Suprapubic skin (tissue), 4 donors: ENCODE results near the gene MCM3. TPM values are rescaled to one million over a fixed set of nuclear protein-coding genes. Genes with fewer than 3 reads are reported as not detected.

Experiments
- DNase-seq, 2 donors: peaks; one replicate each; pipeline ENCODE4 v3.0.0-alpha.2; 2019; ENCODE audit warnings: low spot score in 2 of 2
- H3K27ac ChIP-seq: fragments of 200-600 bp; sonication (generic); one replicate; pipeline ENCODE4 v1.5.1; 2019
- H3K27me3 ChIP-seq: fragments of 200-600 bp; sonication (generic); one replicate; pipeline ENCODE4 v1.5.1; 2019
- H3K36me3 ChIP-seq: fragments of 200-600 bp; sonication (generic); one replicate; pipeline ENCODE4 v1.5.1; 2019
- H3K4me1 ChIP-seq: fragments of 200-600 bp; sonication (generic); one replicate; pipeline ENCODE4 v1.5.1; 2019
- H3K4me3 ChIP-seq: fragments of 200-600 bp; sonication (generic); one replicate; pipeline ENCODE4 v1.5.1; 2019; ENCODE audit warnings: mild to moderate bottlenecking
- H3K9me3 ChIP-seq: fragments of 200-600 bp; sonication (generic); one replicate; pipeline ENCODE4 v1.5.1; 2019
- EP300 ChIP-seq: sonication (generic); formaldehyde crosslinking; IDR thresholded peaks from one replicate; pipeline ENCODE4 v1.6.1; 2017; ENCODE audit warnings: antibody characterized with exemption
- POLR2A ChIP-seq, 2 donors: fragments of 450-650 bp; IDR thresholded peaks; one replicate each; pipeline ENCODE4 v1.6.1; 2017; ENCODE audit warnings: antibody characterized with exemption in 2 of 2, mild to moderate bottlenecking in 2 of 2, moderate library complexity in 2 of 2
- POLR2AphosphoS5 ChIP-seq, 3 donors: sonication (generic); formaldehyde crosslinking; IDR thresholded peaks; one replicate each; pipeline ENCODE4 v1.6.1; 2017; ENCODE audit warnings: antibody characterized with exemption in 3 of 3
- WGBS: methylation state at CpG from one replicate; pipeline ENCODE4 v1.1.5; 2018; 5-methylcytosine and 5-hydroxymethylcytosine counted together
- total RNA-seq, 4 donors: library from RNA; depleted of rRNA; stranded (reverse); fragments of >200 nt; gene quantifications; one replicate each; pipeline ENCODE4 v1.1.0, GENCODE V29; 2016
- TF ChIP-seq, protein P1 (sequence below), 2 donors: fragments of 200-600 bp in 1 of 2; fragments of 450-650 bp in 1 of 2; sonication (generic) in 1 of 2; IDR thresholded peaks; one replicate each; pipeline ENCODE4 v1.5.1; 2016 to 2019; ENCODE audit warnings: antibody characterized with exemption in 2 of 2, mild to moderate bottlenecking in 1 of 2, moderate library complexity in 1 of 2

The MCM3 gene
- 10 to 100 TPM; 26.4 to 38.5 (median 31.8) TPM for total RNA-seq

DNA sequence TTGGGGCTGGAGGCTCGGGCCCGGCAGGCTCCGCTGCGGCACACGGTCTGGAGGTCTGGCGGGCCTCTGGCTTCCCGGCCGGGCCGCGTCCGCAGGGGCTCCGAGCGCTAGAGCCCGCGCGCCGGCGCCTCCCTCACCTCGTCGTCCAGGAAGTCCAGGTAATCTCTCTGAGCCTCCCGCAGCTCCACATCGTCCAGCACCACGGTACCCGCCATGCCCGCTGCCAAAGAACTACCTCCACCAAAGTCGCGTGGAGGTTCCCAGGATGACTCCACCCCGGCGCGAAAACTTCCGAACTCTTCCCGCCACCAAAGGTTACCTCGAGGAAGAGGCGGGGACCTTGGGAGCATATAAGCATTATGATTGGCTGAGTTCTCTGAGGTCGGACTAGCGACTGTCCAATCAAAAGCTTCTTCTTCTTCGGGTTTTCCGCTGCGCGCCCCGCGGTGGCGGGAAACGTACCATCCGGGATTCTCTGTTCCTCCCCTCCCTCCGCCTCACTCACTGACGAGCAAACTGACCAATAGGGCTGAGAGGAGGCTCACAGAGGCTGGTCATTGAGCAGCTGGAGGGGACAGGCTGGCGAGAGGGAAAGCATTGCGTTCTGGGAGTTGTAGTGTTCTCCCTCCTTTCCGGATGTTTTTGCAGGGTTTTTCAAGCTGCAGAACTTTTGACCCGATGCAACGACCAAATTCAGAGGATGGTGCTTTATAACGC is at the start of gene MCM3:
Gene MCM3, minus strand, starts transcription at position 283 of the 717 bp plus-strand sequence. Its CDS starts 68 bp downstream, at position 215.
- DNase-seq, result peak; percentile 98
- 1% methylated on average over 25 of the region's 53 CpGs for WGBS
- Histone ChIP-seq H3K27ac (peak within 1 kb of the TSS; percentile 25), H3K4me3 (peak within 1 kb of the TSS; percentile 71), H3K9me3 (no peaks in the 10 kb centered on the region), H3K36me3 (peaks cover 30% of the 10 kb centered on the region), H3K27me3 (no peaks in the 10 kb centered on the region), H3K4me1 (peaks cover 18% of the 10 kb centered on the region)
- TF ChIP-seq POLR2A (IDR thresholded peaks at IDR 0.05), result no peak
- TF ChIP-seq POLR2AphosphoS5 (IDR thresholded peaks at IDR 0.05), result peak in 1 of 3 donors; percentile 34

DNA sequence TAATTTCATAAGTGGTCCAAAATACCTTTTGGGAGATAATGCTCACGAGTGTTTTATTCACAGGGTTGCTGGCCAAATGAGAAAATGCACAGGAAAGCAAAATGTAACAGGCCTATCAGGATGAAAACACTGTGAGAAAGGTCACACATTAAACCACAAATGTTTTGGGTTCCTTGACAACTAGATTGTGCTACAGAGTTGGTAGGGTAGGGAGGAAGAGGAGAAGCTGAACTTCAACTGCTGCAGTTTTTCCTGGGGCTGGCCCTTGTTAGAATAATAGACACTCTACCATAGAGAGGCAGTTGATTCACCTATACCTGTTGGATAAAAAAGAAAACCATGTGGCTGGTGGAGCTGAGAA is 49.3 kb upstream of the MCM3 start:
- Histone ChIP-seq H3K36me3 (no peaks in the 10 kb centered on the region), H3K9me3 (no peaks in the 10 kb centered on the region), H3K4me1 (no peaks in the 10 kb centered on the region), H3K4me3 (no peak overlapping the region), H3K27ac (no peak overlapping the region), H3K27me3 (no peaks in the 10 kb centered on the region)
- 14% methylated on average over 1 of the region's 1 CpG for WGBS
- no peak for DNase-seq
- no peak for TF ChIP-seq POLR2A (IDR thresholded peaks at IDR 0.05)
- TF ChIP-seq EP300, result no peak
- TF ChIP-seq, protein P1, sequence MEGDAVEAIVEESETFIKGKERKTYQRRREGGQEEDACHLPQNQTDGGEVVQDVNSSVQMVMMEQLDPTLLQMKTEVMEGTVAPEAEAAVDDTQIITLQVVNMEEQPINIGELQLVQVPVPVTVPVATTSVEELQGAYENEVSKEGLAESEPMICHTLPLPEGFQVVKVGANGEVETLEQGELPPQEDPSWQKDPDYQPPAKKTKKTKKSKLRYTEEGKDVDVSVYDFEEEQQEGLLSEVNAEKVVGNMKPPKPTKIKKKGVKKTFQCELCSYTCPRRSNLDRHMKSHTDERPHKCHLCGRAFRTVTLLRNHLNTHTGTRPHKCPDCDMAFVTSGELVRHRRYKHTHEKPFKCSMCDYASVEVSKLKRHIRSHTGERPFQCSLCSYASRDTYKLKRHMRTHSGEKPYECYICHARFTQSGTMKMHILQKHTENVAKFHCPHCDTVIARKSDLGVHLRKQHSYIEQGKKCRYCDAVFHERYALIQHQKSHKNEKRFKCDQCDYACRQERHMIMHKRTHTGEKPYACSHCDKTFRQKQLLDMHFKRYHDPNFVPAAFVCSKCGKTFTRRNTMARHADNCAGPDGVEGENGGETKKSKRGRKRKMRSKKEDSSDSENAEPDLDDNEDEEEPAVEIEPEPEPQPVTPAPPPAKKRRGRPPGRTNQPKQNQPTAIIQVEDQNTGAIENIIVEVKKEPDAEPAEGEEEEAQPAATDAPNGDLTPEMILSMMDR (IDR thresholded peaks at IDR 0.05), result no peak
- TF ChIP-seq POLR2AphosphoS5 (IDR thresholded peaks at IDR 0.05), result no peak

DNA sequence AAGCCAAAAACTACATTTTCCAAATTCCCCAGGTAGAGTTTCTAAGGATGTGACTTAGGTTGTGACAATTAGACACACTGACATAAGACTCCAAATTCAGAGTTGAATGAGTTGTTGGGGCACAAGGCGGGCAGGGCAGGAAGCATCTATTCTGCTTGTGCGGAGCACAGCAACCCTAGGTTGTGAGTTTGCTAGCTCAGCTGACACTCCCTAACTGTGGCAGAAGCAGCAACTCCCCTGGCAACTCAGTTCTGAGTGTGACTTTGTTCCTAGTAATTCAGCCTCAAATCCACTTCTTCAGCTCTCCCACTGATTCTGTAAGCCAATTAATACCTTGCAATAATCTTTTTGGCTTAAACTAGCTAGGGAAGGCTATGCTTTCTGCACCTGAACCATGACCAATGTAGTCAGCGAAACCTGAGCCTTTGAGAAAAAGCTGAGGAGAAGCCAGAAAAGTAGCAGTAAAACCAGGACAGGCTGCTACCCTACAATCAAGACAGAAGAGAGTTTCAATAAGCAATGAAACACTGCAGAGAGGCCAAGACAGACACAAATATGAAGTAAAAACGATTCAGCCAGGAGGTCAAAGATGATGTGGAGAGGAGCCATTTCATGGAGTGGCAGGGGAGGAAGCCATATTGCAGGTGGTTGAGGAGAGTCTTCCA is 47.4 kb upstream of the MCM3 start:
- Histone ChIP-seq H3K4me1 (no peaks in the 10 kb centered on the region), H3K9me3 (no peaks in the 10 kb centered on the region), H3K27ac (no peak overlapping the region), H3K27me3 (no peaks in the 10 kb centered on the region), H3K36me3 (no peaks in the 10 kb centered on the region), H3K4me3 (no peak overlapping the region)
- TF ChIP-seq POLR2A (IDR thresholded peaks at IDR 0.05), result no peak
- no peak for TF ChIP-seq POLR2AphosphoS5 (IDR thresholded peaks at IDR 0.05)
- TF ChIP-seq, protein P1 (IDR thresholded peaks at IDR 0.05), result no peak
- TF ChIP-seq EP300, result no peak
- 88% methylated on average over 4 of the region's 4 CpGs for WGBS
- no peak for DNase-seq

DNA sequence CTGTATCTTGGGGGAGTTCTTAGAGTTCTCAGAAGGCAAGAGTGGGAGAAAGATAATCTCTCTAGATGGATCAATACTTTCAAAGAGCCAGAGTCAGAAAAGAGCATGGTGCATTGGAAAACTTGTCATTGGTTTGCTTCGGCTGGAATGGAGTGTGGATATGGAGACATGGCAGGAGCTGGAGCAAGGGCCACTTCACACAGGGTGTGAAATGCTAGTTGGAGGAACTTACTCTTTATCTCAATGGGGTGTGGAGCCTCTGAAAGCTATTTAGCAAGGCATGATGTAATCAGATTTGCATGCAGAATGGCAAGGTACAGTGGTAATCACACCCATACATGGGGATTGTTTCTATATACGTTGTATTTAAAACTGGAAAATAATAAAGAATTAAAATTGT is 45.9 kb upstream of the MCM3 start:
- no peaks in the 10 kb centered on the region for H3K4me1 ChIP-seq
- no peak for DNase-seq

DNA sequence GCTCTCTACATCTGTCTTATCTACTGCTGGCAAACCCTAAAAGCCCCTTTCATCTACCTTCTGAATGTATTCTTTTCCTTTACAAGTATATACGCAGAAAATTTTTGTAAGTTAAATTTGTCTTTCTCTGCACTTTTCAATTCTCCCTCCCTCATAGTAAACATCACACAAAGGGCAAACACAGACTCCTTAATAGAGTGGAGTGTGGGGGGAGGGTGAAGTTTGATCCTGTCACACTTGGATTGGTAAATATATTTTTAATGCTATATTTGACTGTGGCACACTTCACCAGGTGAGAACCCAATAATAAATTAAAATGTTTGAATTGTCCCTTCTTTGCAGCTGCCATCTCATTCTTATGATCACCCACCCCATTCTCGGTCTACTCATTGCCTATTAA is 44.2 kb upstream of the MCM3 start:
- WGBS, result 91% methylated on average over 2 of the region's 2 CpGs

More for the DNA sequence above, 45.9 kb upstream of the MCM3 start:
- Histone ChIP-seq H3K27me3 (no peaks in the 10 kb centered on the region), H3K27ac (no peak overlapping the region), H3K9me3 (no peaks in the 10 kb centered on the region), H3K36me3 (no peaks in the 10 kb centered on the region), H3K4me3 (no peak overlapping the region)
- TF ChIP-seq EP300, result no peak
- TF ChIP-seq POLR2A (IDR thresholded peaks at IDR 0.05), result no peak
- TF ChIP-seq, protein P1 (IDR thresholded peaks at IDR 0.05), result no peak
- TF ChIP-seq POLR2AphosphoS5 (IDR thresholded peaks at IDR 0.05), result no peak
- WGBS, result 64% methylated on average over 2 of the region's 2 CpGs

More for the DNA sequence above, 44.2 kb upstream of the MCM3 start:
- Histone ChIP-seq H3K27ac (no peak overlapping the region), H3K4me3 (no peak overlapping the region), H3K36me3 (no peaks in the 10 kb centered on the region), H3K4me1 (no peaks in the 10 kb centered on the region), H3K27me3 (no peaks in the 10 kb centered on the region), H3K9me3 (no peaks in the 10 kb centered on the region)
- TF ChIP-seq EP300 (no peak), POLR2AphosphoS5 (IDR thresholded peaks at IDR 0.05) (no peak), POLR2A (IDR thresholded peaks at IDR 0.05) (no peak)
- TF ChIP-seq, protein P1 (IDR thresholded peaks at IDR 0.05), result no peak
- no peak for DNase-seq
